H1 (cell line): ENCODE data around the gene TOMM22. TPM values are rescaled to one million over a fixed set of nuclear protein-coding genes. Genes with fewer than 3 reads are reported as not detected.

Experiments used
- EZH2 ChIP-seq: fragments of 200-600 bp; sonication (generic); IDR thresholded peaks from 2 replicates; pipeline ENCODE4 v1.7.1; 2012; ENCODE audit warnings: low read depth, mild to moderate bottlenecking, moderate library complexity, low read length, inconsistent platforms; ENCODE audit not compliant: severe bottlenecking
- HDAC2 ChIP-seq, 2 experiments: fragments of 300-600 bp in 1 of 2; sonication (generic) in 1 of 2; IDR thresholded peaks; 2 replicates each; pipeline ENCODE4 v1.6.1; 2011 to 2012; ENCODE audit warnings: low read depth in 2 of 2, low read length in 2 of 2, mild to moderate bottlenecking in 2 of 2, moderate library complexity in 2 of 2, borderline replicate concordance in 1 of 2, inconsistent platforms in 1 of 2
- KDM1A ChIP-seq: fragments of 200-600, 300-600 bp; sonication (generic); IDR thresholded peaks from 2 replicates; pipeline ENCODE4 v1.7.1; 2016; ENCODE audit warnings: mild to moderate bottlenecking, low read length, borderline replicate concordance
- PHF8 ChIP-seq: fragments of 200-600 bp; sonication (generic); conservative IDR thresholded peaks from 2 replicates; pipeline ENCODE4 v1.7.1; 2012; ENCODE audit warnings: low read depth, mild to moderate bottlenecking, inconsistent platforms, low read length, moderate library complexity
- POLR2A ChIP-seq, 2 experiments: IDR thresholded peaks; 1 replicate in 1 of 2; 2 replicates in 1 of 2; pipeline ENCODE4 v1.6.1; 2011; ENCODE audit warnings: low read depth in 2 of 2, low read length in 2 of 2, mild to moderate bottlenecking in 2 of 2; ENCODE audit errors: control extremely low read depth in 1 of 2
- RNF2 ChIP-seq: fragments of 200-900, 300-1000 bp; sonication (generic); IDR thresholded peaks from 2 replicates; pipeline ENCODE4 v1.7.1; 2016; ENCODE audit warnings: borderline replicate concordance, low read depth, mild to moderate bottlenecking, antibody characterized with exemption, low read length; ENCODE audit not compliant: poor library complexity, severe bottlenecking; ENCODE audit errors: missing control alignments
- SP1 ChIP-seq: IDR thresholded peaks from 2 replicates; pipeline ENCODE4 v1.6.1; 2011; ENCODE audit warnings: low read depth, low read length
- SP2 ChIP-seq: IDR thresholded peaks from 2 replicates; pipeline ENCODE4 v1.6.1; 2012; ENCODE audit warnings: mild to moderate bottlenecking, low read length, inconsistent platforms
- TCF12 ChIP-seq: IDR thresholded peaks from 2 replicates; pipeline ENCODE4 v1.6.1; 2011; ENCODE audit warnings: low read depth, mild to moderate bottlenecking, low read length
- polyA plus RNA-seq, 7 experiments: library from polyadenylated mRNA; depleted of rRNA in 3 of 7; stranded (reverse) in 5 of 7; unstranded in 2 of 7; fragments of >200 nt in 5 of 7; fragments of 200-250 nt in 2 of 7; gene quantifications; 1 replicate in 5 of 7; 2 replicates in 1 of 7; 4 replicates in 1 of 7; pipeline versions ENCODE4 v1.2.1 to v1.2.3, GENCODE V29; 2011 to 2013; ENCODE audit warnings: missing spikeins in 2 of 7, mixed read lengths in 2 of 7
- total RNA-seq: library from RNA; stranded (reverse); fragmentation: NEBNext Ultra II Directional; extraction: Animal tissue kit (Norgen Biotek cat#: 25700); gene quantifications from 2 replicates; pipeline ENCODE4 v1.2.1, GENCODE V29; 2021
- TF ChIP-seq, protein P1 (sequence below): fragments of 300-600 bp; sonication (generic); IDR thresholded peaks from 2 replicates; pipeline ENCODE4 v1.7.1; 2012; ENCODE audit warnings: low read length, moderate library complexity, mild to moderate bottlenecking, inconsistent platforms; ENCODE audit not compliant: insufficient replicate concordance

The TOMM22 gene
- total and polyA plus RNA-seq, 2 of the 8 experiments (the other 6 are each of a cell fraction or from before 2014, with no cell fraction given), result 84.0 to 125 TPM

DNA sequence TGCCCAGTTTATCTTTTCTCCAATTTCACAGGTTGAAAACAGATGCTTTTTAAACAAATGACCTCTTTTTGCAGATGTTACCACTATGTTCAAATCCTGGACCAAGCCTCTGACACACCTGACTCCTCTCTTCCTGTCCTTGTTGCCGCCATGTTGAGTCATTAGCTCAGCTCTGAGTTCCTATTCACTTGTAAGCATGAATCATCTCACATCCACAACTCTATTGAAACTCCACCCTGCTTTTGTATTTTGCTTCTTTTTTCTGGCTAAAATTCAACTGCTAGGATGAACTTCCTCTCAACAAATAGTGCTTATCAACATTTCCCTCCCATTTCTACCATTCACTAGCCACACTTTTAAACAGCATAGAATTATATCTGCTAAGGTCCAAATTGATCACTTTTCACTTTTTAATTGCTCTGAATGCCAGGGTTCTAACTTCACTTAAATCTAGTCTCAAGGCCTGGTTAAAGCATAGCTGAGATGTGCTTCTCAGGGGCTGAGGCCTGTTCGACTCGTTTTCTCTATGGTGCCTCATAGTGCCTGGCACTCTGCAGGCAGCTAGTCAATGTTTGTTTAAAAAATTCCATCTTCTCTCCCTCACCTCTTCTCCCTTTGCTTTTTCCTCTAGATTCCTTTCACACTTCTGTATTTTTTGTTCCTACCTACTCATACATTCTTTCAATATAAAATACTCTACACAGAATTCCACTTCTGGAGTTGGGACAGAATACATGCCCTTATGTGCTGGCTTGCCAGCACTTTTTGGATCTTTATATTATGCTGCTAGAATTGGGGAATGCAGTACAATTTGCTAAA is 15.1 kb downstream of the TOMM22 start (continued):
- TF ChIP-seq, protein P1, sequence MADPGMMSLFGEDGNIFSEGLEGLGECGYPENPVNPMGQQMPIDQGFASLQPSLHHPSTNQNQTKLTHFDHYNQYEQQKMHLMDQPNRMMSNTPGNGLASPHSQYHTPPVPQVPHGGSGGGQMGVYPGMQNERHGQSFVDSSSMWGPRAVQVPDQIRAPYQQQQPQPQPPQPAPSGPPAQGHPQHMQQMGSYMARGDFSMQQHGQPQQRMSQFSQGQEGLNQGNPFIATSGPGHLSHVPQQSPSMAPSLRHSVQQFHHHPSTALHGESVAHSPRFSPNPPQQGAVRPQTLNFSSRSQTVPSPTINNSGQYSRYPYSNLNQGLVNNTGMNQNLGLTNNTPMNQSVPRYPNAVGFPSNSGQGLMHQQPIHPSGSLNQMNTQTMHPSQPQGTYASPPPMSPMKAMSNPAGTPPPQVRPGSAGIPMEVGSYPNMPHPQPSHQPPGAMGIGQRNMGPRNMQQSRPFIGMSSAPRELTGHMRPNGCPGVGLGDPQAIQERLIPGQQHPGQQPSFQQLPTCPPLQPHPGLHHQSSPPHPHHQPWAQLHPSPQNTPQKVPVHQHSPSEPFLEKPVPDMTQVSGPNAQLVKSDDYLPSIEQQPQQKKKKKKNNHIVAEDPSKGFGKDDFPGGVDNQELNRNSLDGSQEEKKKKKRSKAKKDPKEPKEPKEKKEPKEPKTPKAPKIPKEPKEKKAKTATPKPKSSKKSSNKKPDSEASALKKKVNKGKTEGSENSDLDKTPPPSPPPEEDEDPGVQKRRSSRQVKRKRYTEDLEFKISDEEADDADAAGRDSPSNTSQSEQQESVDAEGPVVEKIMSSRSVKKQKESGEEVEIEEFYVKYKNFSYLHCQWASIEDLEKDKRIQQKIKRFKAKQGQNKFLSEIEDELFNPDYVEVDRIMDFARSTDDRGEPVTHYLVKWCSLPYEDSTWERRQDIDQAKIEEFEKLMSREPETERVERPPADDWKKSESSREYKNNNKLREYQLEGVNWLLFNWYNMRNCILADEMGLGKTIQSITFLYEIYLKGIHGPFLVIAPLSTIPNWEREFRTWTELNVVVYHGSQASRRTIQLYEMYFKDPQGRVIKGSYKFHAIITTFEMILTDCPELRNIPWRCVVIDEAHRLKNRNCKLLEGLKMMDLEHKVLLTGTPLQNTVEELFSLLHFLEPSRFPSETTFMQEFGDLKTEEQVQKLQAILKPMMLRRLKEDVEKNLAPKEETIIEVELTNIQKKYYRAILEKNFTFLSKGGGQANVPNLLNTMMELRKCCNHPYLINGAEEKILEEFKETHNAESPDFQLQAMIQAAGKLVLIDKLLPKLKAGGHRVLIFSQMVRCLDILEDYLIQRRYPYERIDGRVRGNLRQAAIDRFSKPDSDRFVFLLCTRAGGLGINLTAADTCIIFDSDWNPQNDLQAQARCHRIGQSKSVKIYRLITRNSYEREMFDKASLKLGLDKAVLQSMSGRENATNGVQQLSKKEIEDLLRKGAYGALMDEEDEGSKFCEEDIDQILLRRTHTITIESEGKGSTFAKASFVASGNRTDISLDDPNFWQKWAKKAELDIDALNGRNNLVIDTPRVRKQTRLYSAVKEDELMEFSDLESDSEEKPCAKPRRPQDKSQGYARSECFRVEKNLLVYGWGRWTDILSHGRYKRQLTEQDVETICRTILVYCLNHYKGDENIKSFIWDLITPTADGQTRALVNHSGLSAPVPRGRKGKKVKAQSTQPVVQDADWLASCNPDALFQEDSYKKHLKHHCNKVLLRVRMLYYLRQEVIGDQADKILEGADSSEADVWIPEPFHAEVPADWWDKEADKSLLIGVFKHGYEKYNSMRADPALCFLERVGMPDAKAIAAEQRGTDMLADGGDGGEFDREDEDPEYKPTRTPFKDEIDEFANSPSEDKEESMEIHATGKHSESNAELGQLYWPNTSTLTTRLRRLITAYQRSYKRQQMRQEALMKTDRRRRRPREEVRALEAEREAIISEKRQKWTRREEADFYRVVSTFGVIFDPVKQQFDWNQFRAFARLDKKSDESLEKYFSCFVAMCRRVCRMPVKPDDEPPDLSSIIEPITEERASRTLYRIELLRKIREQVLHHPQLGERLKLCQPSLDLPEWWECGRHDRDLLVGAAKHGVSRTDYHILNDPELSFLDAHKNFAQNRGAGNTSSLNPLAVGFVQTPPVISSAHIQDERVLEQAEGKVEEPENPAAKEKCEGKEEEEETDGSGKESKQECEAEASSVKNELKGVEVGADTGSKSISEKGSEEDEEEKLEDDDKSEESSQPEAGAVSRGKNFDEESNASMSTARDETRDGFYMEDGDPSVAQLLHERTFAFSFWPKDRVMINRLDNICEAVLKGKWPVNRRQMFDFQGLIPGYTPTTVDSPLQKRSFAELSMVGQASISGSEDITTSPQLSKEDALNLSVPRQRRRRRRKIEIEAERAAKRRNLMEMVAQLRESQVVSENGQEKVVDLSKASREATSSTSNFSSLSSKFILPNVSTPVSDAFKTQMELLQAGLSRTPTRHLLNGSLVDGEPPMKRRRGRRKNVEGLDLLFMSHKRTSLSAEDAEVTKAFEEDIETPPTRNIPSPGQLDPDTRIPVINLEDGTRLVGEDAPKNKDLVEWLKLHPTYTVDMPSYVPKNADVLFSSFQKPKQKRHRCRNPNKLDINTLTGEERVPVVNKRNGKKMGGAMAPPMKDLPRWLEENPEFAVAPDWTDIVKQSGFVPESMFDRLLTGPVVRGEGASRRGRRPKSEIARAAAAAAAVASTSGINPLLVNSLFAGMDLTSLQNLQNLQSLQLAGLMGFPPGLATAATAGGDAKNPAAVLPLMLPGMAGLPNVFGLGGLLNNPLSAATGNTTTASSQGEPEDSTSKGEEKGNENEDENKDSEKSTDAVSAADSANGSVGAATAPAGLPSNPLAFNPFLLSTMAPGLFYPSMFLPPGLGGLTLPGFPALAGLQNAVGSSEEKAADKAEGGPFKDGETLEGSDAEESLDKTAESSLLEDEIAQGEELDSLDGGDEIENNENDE, result no peak
- TF ChIP-seq PHF8, result no peak
- no peak for TF ChIP-seq RNF2
- no peak for TF ChIP-seq POLR2A (IDR thresholded peaks at IDR 0.05; ENCODE audit: control extremely low read depth in 1 of 2, low read depth in 2 of 2, low read length in 2 of 2)
- no peak for TF ChIP-seq KDM1A
- no peak for TF ChIP-seq HDAC2 (IDR thresholded peaks at IDR 0.05; ENCODE audit: borderline replicate concordance in 1 of 2, low read depth in 2 of 2, low read length in 2 of 2)
- no peak for TF ChIP-seq SP1
- TF ChIP-seq TCF12, result no peak
- TF ChIP-seq EZH2, result no peak
- no peak for TF ChIP-seq SP2
